Measurements from ENCODE around the gene RPS3A.
"Not testable (repeated sequence)": the region's sequence is repeated elsewhere in the genome, so short reads cannot be mapped to it uniquely, and the experiment has no call there.

RPS3A gene

GRCh38 chr4:151099229-151099975, at the start of gene RPS3A:
Gene RPS3A, plus strand, starts transcription at chr4:151099628. Its CDS starts 25 bp downstream, at chr4:151099653.
- H3K27ac ChIP-seq: peak within 1 kb of the TSS; percentile 83 to 91
- intact Hi-C loops (cut with DNase I; ENCODE audit: low total_unique reads): no loop called here
- peaks cover 0 to 27% (median 15%) of the 10 kb centered on the region in 4 donors for H3K4me1 ChIP-seq
- no peaks in the 10 kb centered on the region for H3K27me3 ChIP-seq
- peak; percentile 42 to 79 for TF ChIP-seq CTCF (IDR thresholded peaks at IDR 0.05)
- no peaks in the 10 kb centered on the region for H3K9me3 ChIP-seq
- peak within 1 kb of the TSS; percentile 68 to 72 for H3K4me3 ChIP-seq
- DNase-seq: peak; percentile 96 to 98
- peaks cover 21 to 36% (median 23%) of the 10 kb centered on the region in 3 donors for H3K36me3 ChIP-seq

- H3K4me1 ChIP-seq: no peaks in the 10 kb centered on the region
- no peak for DNase-seq
- H3K27me3 ChIP-seq: no peaks in the 10 kb centered on the region
- H3K9me3 ChIP-seq: no peaks in the 10 kb centered on the region
- intact Hi-C loops (cut with DNase I; ENCODE audit: low total_unique reads): no loop called here
- no peak for TF ChIP-seq CTCF (IDR thresholded peaks at IDR 0.05)
- no peak overlapping the region for H3K4me3 ChIP-seq
- no peaks in the 10 kb centered on the region for H3K36me3 ChIP-seq
- no peak overlapping the region for H3K27ac ChIP-seq
Measured at GRCh38 chr4:151052785-151053184, 46.6 kb upstream of the RPS3A start.

GRCh38 chr4:151055539-151055938, 43.9 kb upstream of the RPS3A start:
- H3K9me3 ChIP-seq: no peaks in the 10 kb centered on the region
- no peak for TF ChIP-seq CTCF (IDR thresholded peaks at IDR 0.05)
- no peaks in the 10 kb centered on the region for H3K36me3 ChIP-seq
- no peak overlapping the region for H3K4me3 ChIP-seq
- intact Hi-C loops (cut with DNase I; ENCODE audit: low total_unique reads): no loop called here
- H3K27ac ChIP-seq: no peak overlapping the region
- no peaks in the 10 kb centered on the region for H3K27me3 ChIP-seq
- no peak for DNase-seq
- H3K4me1 ChIP-seq: no peaks in the 10 kb centered on the region

- H3K27ac ChIP-seq; H3K27me3 ChIP-seq; DNase-seq; H3K9me3 ChIP-seq; H3K4me3 ChIP-seq; H3K36me3 ChIP-seq; intact Hi-C loops (cut with DNase I; ENCODE audit: low total_unique reads); H3K4me1 ChIP-seq: not testable (repeated sequence)
Measured at GRCh38 chr4:151063143-151063542, 36.3 kb upstream of the RPS3A start.

- Histone ChIP-seq H3K9me3 (no peaks in the 10 kb centered on the region), H3K4me3 (no peak overlapping the region), H3K4me1 (no peaks in the 10 kb centered on the region), H3K27ac (no peak overlapping the region), H3K27me3 (no peaks in the 10 kb centered on the region), H3K36me3 (no peaks in the 10 kb centered on the region)
- no peak for DNase-seq
- TF ChIP-seq CTCF (IDR thresholded peaks at IDR 0.05): no peak
- intact Hi-C loops (cut with DNase I; ENCODE audit: low total_unique reads): no loop called here
Measured at GRCh38 chr4:151067316-151067970, 32.0 kb upstream of the RPS3A start.

GRCh38 chr4:151074416-151074916, 25.0 kb upstream of the RPS3A start:
- Histone ChIP-seq H3K4me1 (no peaks in the 10 kb centered on the region), H3K4me3 (no peak overlapping the region), H3K9me3 (no peaks in the 10 kb centered on the region), H3K27ac (no peak overlapping the region), H3K27me3 (no peaks in the 10 kb centered on the region), H3K36me3 (no peaks in the 10 kb centered on the region)
- DNase-seq: no peak
- intact Hi-C loops (cut with DNase I; ENCODE audit: low total_unique reads): no loop called here
- no peak for TF ChIP-seq CTCF (IDR thresholded peaks at IDR 0.05)

GRCh38 chr4:151077978-151078377, 21.4 kb upstream of the RPS3A start:
- H3K4me1 ChIP-seq; H3K4me3 ChIP-seq; H3K36me3 ChIP-seq; DNase-seq; H3K27ac ChIP-seq; H3K9me3 ChIP-seq; H3K27me3 ChIP-seq; intact Hi-C loops (cut with DNase I; ENCODE audit: low total_unique reads): not testable (repeated sequence)
